ENCODE measurements around the gene CACNA1C. TPM values are rescaled to one million over a fixed set of nuclear protein-coding genes. Genes with fewer than 3 reads are reported as not detected.
A peak's percentile ranks its signal among the peaks of the same experiment; 100 is the strongest.

Gene CACNA1C
- polyA plus RNA-seq, 1 of the 3 experiments (the other 2 are of a cell fraction): 1.5 TPM

GRCh38 chr12:2652011-2652400 lies 599.2 kb downstream of the CACNA1C start (continued):
- TF ChIP-seq TAF1 (IDR thresholded peaks at IDR 0.05; ENCODE audit: borderline replicate concordance, low read depth, low read length) (no peak), JUND (IDR thresholded peaks at IDR 0.05) (no peak), ELF1 (IDR thresholded peaks at IDR 0.05) (no peak)
- TF ChIP-seq, protein P1, sequence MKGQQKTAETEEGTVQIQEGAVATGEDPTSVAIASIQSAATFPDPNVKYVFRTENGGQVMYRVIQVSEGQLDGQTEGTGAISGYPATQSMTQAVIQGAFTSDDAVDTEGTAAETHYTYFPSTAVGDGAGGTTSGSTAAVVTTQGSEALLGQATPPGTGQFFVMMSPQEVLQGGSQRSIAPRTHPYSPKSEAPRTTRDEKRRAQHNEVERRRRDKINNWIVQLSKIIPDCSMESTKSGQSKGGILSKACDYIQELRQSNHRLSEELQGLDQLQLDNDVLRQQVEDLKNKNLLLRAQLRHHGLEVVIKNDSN (IDR thresholded peaks at IDR 0.05; ENCODE audit: borderline replicate concordance, low read depth): no peak

GRCh38 chr12:2652401-2653081 lies 599.8 kb downstream of the CACNA1C start:
- no peak overlapping the region for H3K4me3 ChIP-seq (ENCODE audit: low read depth in 2 of 2, low read length in 1 of 2)
- H3K36me3 ChIP-seq (replicated peaks in 1 of 2; ENCODE audit: control insufficient read depth in 1 of 2, insufficient read depth in 2 of 2, low read length in 1 of 2): peaks cover 10 to 12% of the 10 kb centered on the region in 2 experiments
- no peaks in the 10 kb centered on the region for H3K79me2 ChIP-seq (ENCODE audit: insufficient read depth)
- no peak overlapping the region for H3K4me2 ChIP-seq
- ChIA-PET CTCF (interaction anchor here (0.6 kb wide), 1 partner anchor 10 kb away, joined by 3 read pairs; no protein-coding TSS in a partner anchor), POLR2A (no interaction called here)
- no peaks in the 10 kb centered on the region for H3K27me3 ChIP-seq (ENCODE audit: insufficient read depth)
- no peak for TF ChIP-seq EP300 (IDR thresholded peaks at IDR 0.05; ENCODE audit: borderline replicate concordance in 1 of 2, low read depth in 1 of 2, low read length in 1 of 2)
- TF ChIP-seq RAD21 (IDR thresholded peaks at IDR 0.05; ENCODE audit: low read length): peak; percentile 21; the same call in 1 of the 2 replicates
- TF ChIP-seq CTCF (IDR thresholded peaks at IDR 0.05): peak; percentile 15; the same call in 1 of the 2 replicates
- H3K9me2 ChIP-seq: no peaks in the 10 kb centered on the region
- H3K27ac ChIP-seq (ENCODE audit: low read depth in 2 of 2, low read length in 1 of 2): no peak overlapping the region
- WGBS (ENCODE audit: low lambda C conversion rate): 91% methylated on average over 13 of the region's 33 CpGs
- no peak overlapping the region for H2AFZ ChIP-seq (ENCODE audit: low read depth)
- H4K20me1 ChIP-seq (ENCODE audit: insufficient read depth): no peaks in the 10 kb centered on the region
- no peaks in the 10 kb centered on the region; a peak in 1 of 4 replicates for H3K4me1 ChIP-seq (ENCODE audit: control insufficient read depth in 1 of 2, insufficient read depth in 2 of 2, low read depth in 1 of 2, low read length in 1 of 2)
- H3K9me3 ChIP-seq: 0 out of 2 replicates have a peak, but pooled peaks cover 6% of the 10 kb centered on the region
- DNase-seq: peak; percentile 41
- H3F3A ChIP-seq (replicated peaks; ENCODE audit: insufficient read depth): no peaks in the 10 kb centered on the region
- H3K9ac ChIP-seq: no peak overlapping the region

DNA sequence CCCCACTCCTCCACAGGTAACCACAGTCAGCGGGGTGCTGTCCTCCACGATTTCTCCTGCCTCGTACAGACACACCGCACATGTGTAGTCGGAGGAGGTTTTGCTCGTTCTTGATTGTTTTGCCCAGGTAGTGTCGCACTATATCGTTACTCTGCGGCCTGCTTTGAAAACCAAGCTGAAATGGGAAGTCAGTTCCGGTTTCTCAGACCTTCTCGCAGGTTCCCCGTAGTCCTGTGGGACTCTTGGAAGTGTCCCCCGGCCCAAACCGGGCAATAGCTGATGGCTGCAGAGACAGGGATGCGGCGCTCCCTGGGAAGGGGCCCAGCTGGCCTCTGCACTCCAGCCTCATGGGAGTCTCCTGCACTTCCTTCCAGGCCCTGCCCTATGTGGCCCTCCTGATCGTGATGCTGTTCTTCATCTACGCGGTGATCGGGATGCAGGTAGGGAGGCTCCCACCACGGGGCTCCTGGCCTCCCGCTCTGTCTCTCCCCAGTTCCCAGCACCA lies 600.7 kb downstream of the CACNA1C start:
- Histone ChIP-seq H3K9ac (no peak overlapping the region), H3K4me3 (ENCODE audit: low read depth in 2 of 2, low read length in 1 of 2) (no peak overlapping the region), H3K4me1 (ENCODE audit: control insufficient read depth in 1 of 2, insufficient read depth in 2 of 2, low read depth in 1 of 2, low read length in 1 of 2) (no peaks in the 10 kb centered on the region; a peak in 1 of 4 replicates), H3K27me3 (ENCODE audit: insufficient read depth) (no peaks in the 10 kb centered on the region), H4K20me1 (ENCODE audit: insufficient read depth) (no peaks in the 10 kb centered on the region), H3F3A (replicated peaks; ENCODE audit: insufficient read depth) (no peaks in the 10 kb centered on the region), H2AFZ (ENCODE audit: low read depth) (no peak overlapping the region), H3K27ac (ENCODE audit: low read depth in 2 of 2, low read length in 1 of 2) (no peak overlapping the region), H3K4me2 (no peak overlapping the region), H3K79me2 (ENCODE audit: insufficient read depth) (no peaks in the 10 kb centered on the region), H3K36me3 (replicated peaks in 1 of 2; ENCODE audit: control insufficient read depth in 1 of 2, insufficient read depth in 2 of 2, low read length in 1 of 2) (peaks cover 10 to 12% of the 10 kb centered on the region in 2 experiments), H3K9me3 (0 out of 2 replicates have a peak, but pooled peaks cover 9% of the 10 kb centered on the region), H3K9me2 (no peaks in the 10 kb centered on the region)
- DNase-seq: no peak
- TF ChIP-seq EZH2phosphoT487 (IDR thresholded peaks at IDR 0.05; ENCODE audit: borderline replicate concordance, low read depth) (no peak), REST (IDR thresholded peaks at IDR 0.05; ENCODE audit: low read depth, low read length) (no peak), CHD2 (IDR thresholded peaks at IDR 0.05; ENCODE audit: low read length, partially characterized antibody) (no peak), RFX5 (IDR thresholded peaks at IDR 0.05; ENCODE audit: low read length) (no peak), MEF2A (IDR thresholded peaks at IDR 0.05; ENCODE audit: borderline replicate concordance, low read depth) (no peak), FOSL2 (IDR thresholded peaks at IDR 0.05; ENCODE audit: borderline replicate concordance, low read depth) (no peak), RCOR1 (IDR thresholded peaks at IDR 0.05; ENCODE audit: low read length) (no peak), RAD21 (IDR thresholded peaks at IDR 0.05; ENCODE audit: low read length) (no peak), FOXM1 (IDR thresholded peaks at IDR 0.05; ENCODE audit: low read depth) (no peak), FOXJ3 (CRISPR knock-in tag; IDR thresholded peaks at IDR 0.05) (no peak), ELF1 (IDR thresholded peaks at IDR 0.05) (no peak), TCF12 (IDR thresholded peaks at IDR 0.05) (no peak)
- TF ChIP-seq, protein P2, sequence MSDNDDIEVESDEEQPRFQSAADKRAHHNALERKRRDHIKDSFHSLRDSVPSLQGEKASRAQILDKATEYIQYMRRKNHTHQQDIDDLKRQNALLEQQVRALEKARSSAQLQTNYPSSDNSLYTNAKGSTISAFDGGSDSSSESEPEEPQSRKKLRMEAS (IDR thresholded peaks at IDR 0.05; ENCODE audit: low read depth): no peak
- ChIA-PET CTCF (interaction anchor here (1.5 kb wide), 1 partner anchor 11 kb away, joined by 3 read pairs; no protein-coding TSS in a partner anchor), POLR2A (no interaction called here)
- WGBS (ENCODE audit: low lambda C conversion rate): 76% methylated on average over 22 of the region's 22 CpGs
